ENCODE data around the gene EIF4A2.

DNA sequence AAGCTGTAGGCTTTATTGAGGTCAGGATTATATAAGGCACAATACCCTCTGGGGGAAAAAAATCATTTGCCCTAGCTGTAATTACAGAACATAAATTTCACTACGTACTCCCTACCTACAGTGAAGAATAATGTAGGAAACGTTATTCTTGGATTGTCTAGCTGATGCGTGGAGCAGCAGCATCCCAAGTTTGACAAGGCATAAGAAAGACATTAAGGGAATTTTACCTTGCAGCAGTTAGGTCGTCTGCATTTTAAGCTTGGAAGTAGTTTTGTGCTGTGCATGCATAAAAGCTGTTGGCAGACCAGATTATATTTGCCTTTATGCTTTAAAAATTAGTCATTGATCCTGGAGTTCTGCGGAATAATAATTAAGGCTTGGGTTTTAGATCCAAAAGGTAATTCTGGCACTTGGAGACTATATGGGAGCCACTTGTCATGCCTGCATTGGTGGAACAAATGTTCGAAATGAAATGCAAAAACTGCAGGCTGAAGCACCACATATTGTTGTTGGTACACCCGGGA lies 2.2 kb downstream of the EIF4A2 start:
- no peak for TF ChIP-seq POLR2A (IDR thresholded peaks at IDR 0.05)
- TF ChIP-seq, protein P1, sequence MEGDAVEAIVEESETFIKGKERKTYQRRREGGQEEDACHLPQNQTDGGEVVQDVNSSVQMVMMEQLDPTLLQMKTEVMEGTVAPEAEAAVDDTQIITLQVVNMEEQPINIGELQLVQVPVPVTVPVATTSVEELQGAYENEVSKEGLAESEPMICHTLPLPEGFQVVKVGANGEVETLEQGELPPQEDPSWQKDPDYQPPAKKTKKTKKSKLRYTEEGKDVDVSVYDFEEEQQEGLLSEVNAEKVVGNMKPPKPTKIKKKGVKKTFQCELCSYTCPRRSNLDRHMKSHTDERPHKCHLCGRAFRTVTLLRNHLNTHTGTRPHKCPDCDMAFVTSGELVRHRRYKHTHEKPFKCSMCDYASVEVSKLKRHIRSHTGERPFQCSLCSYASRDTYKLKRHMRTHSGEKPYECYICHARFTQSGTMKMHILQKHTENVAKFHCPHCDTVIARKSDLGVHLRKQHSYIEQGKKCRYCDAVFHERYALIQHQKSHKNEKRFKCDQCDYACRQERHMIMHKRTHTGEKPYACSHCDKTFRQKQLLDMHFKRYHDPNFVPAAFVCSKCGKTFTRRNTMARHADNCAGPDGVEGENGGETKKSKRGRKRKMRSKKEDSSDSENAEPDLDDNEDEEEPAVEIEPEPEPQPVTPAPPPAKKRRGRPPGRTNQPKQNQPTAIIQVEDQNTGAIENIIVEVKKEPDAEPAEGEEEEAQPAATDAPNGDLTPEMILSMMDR (IDR thresholded peaks at IDR 0.05): no peak

Data from esophagus squamous epithelium (tissue), 4 donors.